H1 (cell line): ENCODE measurements around the gene SLC35F1. TPM values are rescaled to one million over a fixed set of nuclear protein-coding genes. Genes with fewer than 3 reads are reported as not detected.

Source experiments
- CTCF ChIA-PET: fragments of 300-600 bp; sonication (Branson Sonifier 250); formaldehyde crosslinking; loops from one replicate; lab custom pipeline; 2021; ENCODE audit not compliant: partially characterized antibody; lab: Charles Lee
- POLR2A ChIA-PET: fragments of 300-600 bp; sonication (Branson Sonifier 250); formaldehyde crosslinking; loops from one replicate; lab custom pipeline; 2021; ENCODE audit warnings: inconsistent platforms; ENCODE audit not compliant: partially characterized antibody; lab: Charles Lee
- DNase-seq, 2 experiments: peaks; one replicate each; pipeline versions ENCODE4 v3.0.0 to v3.0.0-alpha.2; 2010 to 2022; ENCODE audit warnings: low spot score in 2 of 2, low read depth in 1 of 2, mixed read lengths in 1 of 2
- FAIRE-seq: peaks from 2 replicates; lab custom pipeline; 2011; peaks lifted over from hg19 to GRCh38; lab: Jason Lieb, UNC
- H2AFZ ChIP-seq: 2 replicates; pipeline ENCODE4 v1.8.1; 2012; ENCODE audit warnings: low read length, inconsistent platforms
- H2AK5ac ChIP-seq: 2 replicates; pipeline ENCODE4 v1.6.1; 2013; ENCODE audit warnings: low read depth, low read length
- H2BK120ac ChIP-seq: replicated peaks from 2 replicates; pipeline ENCODE3; 2013; ENCODE audit warnings: low read depth, low read length, inconsistent platforms
- H2BK12ac ChIP-seq: 2 replicates; pipeline ENCODE4 v1.6.1; 2013; ENCODE audit warnings: low read depth, low read length
- H2BK15ac ChIP-seq: 2 replicates; pipeline ENCODE4 v1.6.1; 2013; ENCODE audit warnings: low read length
- H2BK20ac ChIP-seq: 2 replicates; pipeline ENCODE4 v1.6.1; 2013; ENCODE audit warnings: low read length
- H2BK5ac ChIP-seq: 2 replicates; pipeline ENCODE4 v1.6.1; 2013; ENCODE audit warnings: low read depth, low read length
- H3K14ac ChIP-seq: 2 replicates; pipeline ENCODE4 v1.6.1; 2013; ENCODE audit warnings: inconsistent platforms; ENCODE audit not compliant: insufficient read length
- H3K18ac ChIP-seq: 2 replicates; pipeline ENCODE4 v1.6.1; 2013; ENCODE audit warnings: low read length; ENCODE audit errors: extremely low read depth
- H3K23ac ChIP-seq: 2 replicates; pipeline ENCODE4 v1.6.1; 2013; ENCODE audit warnings: inconsistent platforms; ENCODE audit not compliant: insufficient read length
- H3K23me2 ChIP-seq: 2 replicates; pipeline ENCODE4 v1.6.1; 2013; ENCODE audit warnings: low read depth, low read length
- H3K27ac ChIP-seq: 2 replicates; pipeline ENCODE4 v1.6.1; 2011; ENCODE audit warnings: low read depth, low read length, inconsistent platforms
- H3K27me3 ChIP-seq, 4 experiments: replicated peaks in 1 of 4; 1 replicate in 1 of 4; 2 replicates in 3 of 4; pipeline versions ENCODE4 v1.6.1 to v1.8.1; 2011 to 2013; ENCODE audit warnings: low read length in 3 of 4, mild to moderate bottlenecking in 3 of 4, inconsistent platforms in 2 of 4, mixed read lengths in 2 of 4, moderate library complexity in 1 of 4; ENCODE audit not compliant: control insufficient read depth in 3 of 4, insufficient read depth in 3 of 4; ENCODE audit errors: extremely low read depth in 1 of 4
- H3K36me3 ChIP-seq, 4 experiments: 2 replicates each; pipeline versions ENCODE4 v1.6.1 to v1.8.1; 2011 to 2013; ENCODE audit warnings: mild to moderate bottlenecking in 4 of 4, low read length in 3 of 4, moderate library complexity in 2 of 4, control low read depth in 1 of 4, inconsistent platforms in 1 of 4; ENCODE audit not compliant: insufficient read depth in 4 of 4, control insufficient read depth in 2 of 4
- H3K4ac ChIP-seq: replicated peaks from 2 replicates; pipeline ENCODE3; 2013; ENCODE audit warnings: low read length, low read depth, mixed read lengths, inconsistent platforms; ENCODE audit not compliant: insufficient read length
- H3K4me1 ChIP-seq, 4 experiments: replicated peaks in 1 of 4; 1 replicate in 1 of 4; 2 replicates in 3 of 4; pipeline versions ENCODE4 v1.6.1 to v1.8.1; 2011 to 2013; ENCODE audit warnings: low read length in 3 of 4, inconsistent platforms in 2 of 4, mixed read lengths in 1 of 4; ENCODE audit not compliant: insufficient read depth in 4 of 4, control insufficient read depth in 3 of 4
- H3K4me2 ChIP-seq, 2 experiments: 2 replicates each; pipeline versions ENCODE4 v1.6.1 to v1.8.1; 2011 to 2013; ENCODE audit warnings: low read depth in 2 of 2, low read length in 2 of 2, control low read depth in 1 of 2, inconsistent platforms in 1 of 2, mild to moderate bottlenecking in 1 of 2; ENCODE audit not compliant: insufficient read depth in 1 of 2
- H3K4me3 ChIP-seq, 4 experiments: fragments of 200-600, 300-600 bp in 1 of 4; sonication (generic), shearing (Covaris generic), sonication (Bioruptor Twin) in 1 of 4; 2 replicates each; pipeline versions ENCODE4 v1.5.1 to v1.8.1; 2011 to 2016; ENCODE audit warnings: low read length in 4 of 4, low read depth in 3 of 4, control low read depth in 2 of 4, inconsistent platforms in 2 of 4, mild to moderate bottlenecking in 2 of 4, mixed read lengths in 1 of 4, moderate library complexity in 1 of 4; ENCODE audit not compliant: insufficient read depth in 2 of 4; ENCODE audit errors: extremely low read depth in 1 of 4
- H3K56ac ChIP-seq: replicated peaks from 2 replicates; pipeline ENCODE3; 2013; ENCODE audit warnings: low read depth, mild to moderate bottlenecking, mixed read lengths, low read length, inconsistent platforms; ENCODE audit not compliant: insufficient read length
- H3K79me1 ChIP-seq: 2 replicates; pipeline ENCODE4 v1.6.1; 2013; ENCODE audit warnings: low read depth, low read length, control low read depth
- H3K79me2 ChIP-seq, 2 experiments: 2 replicates each; pipeline versions ENCODE4 v1.6.1 to v1.8.1; 2012 to 2013; ENCODE audit warnings: low read length in 2 of 2, mild to moderate bottlenecking in 2 of 2, inconsistent platforms in 1 of 2; ENCODE audit not compliant: insufficient read depth in 2 of 2, control insufficient read depth in 1 of 2
- H3K9ac ChIP-seq, 4 experiments: replicated peaks in 1 of 4; 1 replicate in 1 of 4; 2 replicates in 3 of 4; pipeline versions ENCODE4 v1.6.1 to v1.8.1; 2011 to 2013; ENCODE audit warnings: low read depth in 3 of 4, low read length in 3 of 4, control low read depth in 2 of 4, mild to moderate bottlenecking in 2 of 4, moderate library complexity in 2 of 4, inconsistent platforms in 1 of 4; ENCODE audit errors: extremely low read depth in 1 of 4
- H3K9me3 ChIP-seq, 2 experiments: 2 replicates each; pipeline versions ENCODE4 v1.6.1 to v1.8.1; 2012 to 2013; ENCODE audit warnings: mild to moderate bottlenecking in 2 of 2, moderate library complexity in 2 of 2, control low read depth in 1 of 2, inconsistent platforms in 1 of 2, low read depth in 1 of 2, low read length in 1 of 2, mixed read lengths in 1 of 2; ENCODE audit not compliant: insufficient read depth in 2 of 2
- H4K20me1 ChIP-seq, 2 experiments: replicated peaks in 1 of 2; 2 replicates each; pipeline versions ENCODE3 to v1.8.1; 2011 to 2013; ENCODE audit warnings: inconsistent platforms in 2 of 2, low read length in 2 of 2, mild to moderate bottlenecking in 1 of 2; ENCODE audit not compliant: insufficient read depth in 2 of 2, control insufficient read depth in 1 of 2
- H4K5ac ChIP-seq: 2 replicates; pipeline ENCODE4 v1.6.1; 2013; ENCODE audit warnings: low read length, low read depth, mixed read lengths, inconsistent platforms; ENCODE audit not compliant: insufficient read length
- H4K8ac ChIP-seq: 2 replicates; pipeline ENCODE4 v1.8.0; 2013; ENCODE audit warnings: mild to moderate bottlenecking, moderate library complexity, low read length, inconsistent platforms; ENCODE audit not compliant: insufficient read depth; ENCODE audit errors: extremely low read depth
- H4K91ac ChIP-seq: replicated peaks from 2 replicates; pipeline ENCODE3; 2013; ENCODE audit warnings: low read length, mixed read lengths, inconsistent platforms; ENCODE audit not compliant: insufficient read length
- EGR1 ChIP-seq: IDR thresholded peaks from 2 replicates; pipeline ENCODE4 v1.6.1; 2011; ENCODE audit warnings: low read depth, low read length, borderline replicate concordance
- TAF7 ChIP-seq: optimal IDR thresholded peaks from 2 replicates; pipeline ENCODE3; 2011; ENCODE audit warnings: low read depth, mild to moderate bottlenecking, inconsistent platforms, low read length, moderate library complexity, borderline replicate concordance
- WGBS, 2 experiments: shearing (Covaris generic) in 1 of 2; methylation state at CpG; one replicate each; pipeline versions ENCODE4 v1.1.6 to v1.1.7; 2013 to 2015; ENCODE audit warnings: low lambda C conversion rate in 2 of 2, mixed read lengths in 2 of 2, inconsistent platforms in 1 of 2, low coverage in 1 of 2, missing lambda C conversion rate in 1 of 2; ENCODE audit not compliant: insufficient replicate concordance in 2 of 2, insufficient coverage in 1 of 2, insufficient read length in 1 of 2; ENCODE audit errors: extremely low coverage in 1 of 2, missing lambda C conversion rate in 1 of 2; 5-methylcytosine and 5-hydroxymethylcytosine counted together
- polyA plus RNA-seq, 7 experiments: library from polyadenylated mRNA; depleted of rRNA in 3 of 7; stranded (reverse) in 5 of 7; unstranded in 2 of 7; fragments of >200 nt in 5 of 7; fragments of 200-250 nt in 2 of 7; gene quantifications; 1 replicate in 5 of 7; 2 replicates in 1 of 7; 4 replicates in 1 of 7; pipeline versions ENCODE4 v1.2.1 to v1.2.3, GENCODE V29; 2011 to 2013; ENCODE audit warnings: missing spikeins in 2 of 7, mixed read lengths in 2 of 7
- total RNA-seq: library from RNA; stranded (reverse); fragmentation: NEBNext Ultra II Directional; extraction: Animal tissue kit (Norgen Biotek cat#: 25700); gene quantifications from 2 replicates; pipeline ENCODE4 v1.2.1, GENCODE V29; 2021
- TF ChIP-seq, protein P1 (sequence below): IDR thresholded peaks from 2 replicates; pipeline ENCODE4 v1.6.1; 2011; ENCODE audit warnings: low read length, improper control_type of control experiment

SLC35F1 gene
- total and polyA plus RNA-seq, 2 of the 8 experiments (the other 6 are each of a cell fraction or from before 2014, with no cell fraction given): 7.0 to 10.0 TPM

DNA sequence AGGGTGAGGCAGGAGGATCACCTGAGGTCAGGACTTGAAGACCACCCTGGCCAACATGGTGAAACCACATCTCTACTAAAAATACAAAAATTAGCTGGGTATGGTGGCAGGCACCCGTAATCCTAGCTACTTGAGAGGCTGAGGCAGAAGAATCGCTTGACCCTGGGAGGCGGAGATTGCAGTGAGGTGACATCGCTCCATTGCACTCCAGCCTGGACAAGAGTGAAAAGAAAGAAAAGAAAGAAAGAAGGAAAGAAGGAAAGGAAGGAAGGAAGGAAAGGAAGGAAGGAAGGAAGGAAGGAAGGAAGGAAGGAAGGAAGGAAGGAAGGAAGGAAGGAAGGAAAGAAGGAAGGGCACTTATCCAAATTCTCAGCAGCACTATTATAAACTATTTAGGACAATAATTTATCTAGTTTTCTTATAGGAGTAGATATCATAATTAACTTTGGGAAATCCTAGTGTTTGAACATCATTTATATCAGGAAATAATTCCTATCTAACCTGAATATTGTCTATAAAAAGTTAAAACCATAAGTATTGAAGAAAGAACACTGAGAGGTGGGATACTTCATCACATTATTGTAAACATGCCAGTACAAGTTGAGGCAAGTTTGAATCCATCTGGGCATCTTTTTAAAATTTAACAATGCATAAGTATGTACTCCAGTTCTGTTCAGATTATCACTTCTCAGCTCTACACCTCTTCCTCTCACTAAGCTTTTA lies 305.5 kb downstream of the SLC35F1 start:
- no peak overlapping the region for H3K23ac ChIP-seq
- TF ChIP-seq EGR1 (no peak), TAF7 (no peak)
- TF ChIP-seq, protein P1, sequence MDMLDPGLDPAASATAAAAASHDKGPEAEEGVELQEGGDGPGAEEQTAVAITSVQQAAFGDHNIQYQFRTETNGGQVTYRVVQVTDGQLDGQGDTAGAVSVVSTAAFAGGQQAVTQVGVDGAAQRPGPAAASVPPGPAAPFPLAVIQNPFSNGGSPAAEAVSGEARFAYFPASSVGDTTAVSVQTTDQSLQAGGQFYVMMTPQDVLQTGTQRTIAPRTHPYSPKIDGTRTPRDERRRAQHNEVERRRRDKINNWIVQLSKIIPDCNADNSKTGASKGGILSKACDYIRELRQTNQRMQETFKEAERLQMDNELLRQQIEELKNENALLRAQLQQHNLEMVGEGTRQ: no peak

More for the DNA sequence above, 305.5 kb downstream of the SLC35F1 start:
- no peaks in the 10 kb centered on the region for H3K36me3 ChIP-seq
- no peak overlapping the region for H2BK12ac ChIP-seq
- no peak overlapping the region for H4K91ac ChIP-seq
- no peak overlapping the region for H3K4me2 ChIP-seq
- H2BK5ac ChIP-seq: no peak overlapping the region
- no peaks in the 10 kb centered on the region for H3K23me2 ChIP-seq
- no peak overlapping the region for H2BK120ac ChIP-seq
- WGBS, 2 experiments: 100% methylated on average over 4 of the region's 4 CpGs; no CpG with 5 or more reads in 1 of the 2 experiments
- no peaks in the 10 kb centered on the region for H3K9me3 ChIP-seq
- H3K56ac ChIP-seq: no peak overlapping the region
- no peak overlapping the region for H2BK15ac ChIP-seq
- H3K4me3 ChIP-seq: no peak overlapping the region
- no peak overlapping the region for H4K5ac ChIP-seq
- H2AFZ ChIP-seq: no peak overlapping the region
- no peak overlapping the region for H3K4ac ChIP-seq
- no peak overlapping the region for H3K9ac ChIP-seq
- H3K27me3 ChIP-seq: no peaks in the 10 kb centered on the region
- DNase-seq (no peak), FAIRE-seq (no peak)
- H4K8ac ChIP-seq: no peak overlapping the region
- no peaks in the 10 kb centered on the region for H3K79me1 ChIP-seq
- H3K18ac ChIP-seq: no peak overlapping the region
- H3K27ac ChIP-seq: no peak overlapping the region
- H3K14ac ChIP-seq: no peak overlapping the region
- ChIA-PET POLR2A (no interaction called here), CTCF (interaction anchor here (0.5 to 0.7 kb wide), 2 partner anchors 109 to 180 kb away, joined by 3 read pairs; no protein-coding TSS in a partner anchor)
- H2BK20ac ChIP-seq: no peak overlapping the region
- H3K4me1 ChIP-seq: no peaks in the 10 kb centered on the region; a peak in 1 of 7 replicates
- H4K20me1 ChIP-seq: no peaks in the 10 kb centered on the region
- no peaks in the 10 kb centered on the region for H3K79me2 ChIP-seq
- H2AK5ac ChIP-seq: no peak overlapping the region
